ENCODE measurements around the gene MBLAC2. TPM values are rescaled to one million over a fixed set of nuclear protein-coding genes. Genes with fewer than 3 reads are reported as not detected.
A peak's percentile ranks its signal among the peaks of the same experiment; 100 is the strongest.

MBLAC2 gene
- total RNA-seq, 2 donors from 2014 or later, result 3.4 to 4.8 TPM

DNA sequence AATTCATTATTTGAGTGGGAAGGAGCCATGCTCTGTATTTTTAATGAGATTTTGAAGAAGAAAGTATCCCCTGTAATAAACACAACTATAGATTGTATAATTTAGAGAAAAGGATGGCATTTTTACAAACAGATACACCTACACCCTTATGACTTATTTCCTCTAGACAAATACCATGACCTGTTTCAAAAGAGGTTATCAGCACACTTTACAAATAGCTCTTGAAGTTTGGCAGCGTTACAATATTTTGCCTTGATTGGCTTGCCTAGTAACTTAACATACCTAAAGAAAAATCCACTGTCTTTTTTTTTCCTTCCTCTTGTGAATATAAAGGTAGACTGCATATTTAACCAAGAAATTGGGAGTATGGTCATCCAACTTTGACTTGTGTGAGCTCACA lies 36.5 kb downstream of the MBLAC2 start:
- TF ChIP-seq, protein P1, sequence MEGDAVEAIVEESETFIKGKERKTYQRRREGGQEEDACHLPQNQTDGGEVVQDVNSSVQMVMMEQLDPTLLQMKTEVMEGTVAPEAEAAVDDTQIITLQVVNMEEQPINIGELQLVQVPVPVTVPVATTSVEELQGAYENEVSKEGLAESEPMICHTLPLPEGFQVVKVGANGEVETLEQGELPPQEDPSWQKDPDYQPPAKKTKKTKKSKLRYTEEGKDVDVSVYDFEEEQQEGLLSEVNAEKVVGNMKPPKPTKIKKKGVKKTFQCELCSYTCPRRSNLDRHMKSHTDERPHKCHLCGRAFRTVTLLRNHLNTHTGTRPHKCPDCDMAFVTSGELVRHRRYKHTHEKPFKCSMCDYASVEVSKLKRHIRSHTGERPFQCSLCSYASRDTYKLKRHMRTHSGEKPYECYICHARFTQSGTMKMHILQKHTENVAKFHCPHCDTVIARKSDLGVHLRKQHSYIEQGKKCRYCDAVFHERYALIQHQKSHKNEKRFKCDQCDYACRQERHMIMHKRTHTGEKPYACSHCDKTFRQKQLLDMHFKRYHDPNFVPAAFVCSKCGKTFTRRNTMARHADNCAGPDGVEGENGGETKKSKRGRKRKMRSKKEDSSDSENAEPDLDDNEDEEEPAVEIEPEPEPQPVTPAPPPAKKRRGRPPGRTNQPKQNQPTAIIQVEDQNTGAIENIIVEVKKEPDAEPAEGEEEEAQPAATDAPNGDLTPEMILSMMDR (IDR thresholded peaks at IDR 0.05), result no peak
- H3K27me3 ChIP-seq (replicated peaks; ENCODE audit: insufficient read depth), result no peaks in the 10 kb centered on the region
- H3K36me3 ChIP-seq, result no peaks in the 10 kb centered on the region
- H3K4me3 ChIP-seq, result no peak overlapping the region
- DNase-seq (ENCODE audit: low spot score) (no peak), ATAC-seq (ENCODE audit: insufficient number of reproducible peaks, low FRiP score, low read depth) (no peak)
- no peaks in the 10 kb centered on the region for H3K9me3 ChIP-seq
- no peak overlapping the region for H3K27ac ChIP-seq
- H3K4me1 ChIP-seq (ENCODE audit: control insufficient read depth in 1 of 2, low read depth in 2 of 2), result peaks cover 0 to 3% of the 10 kb centered on the region in 2 donors

DNA sequence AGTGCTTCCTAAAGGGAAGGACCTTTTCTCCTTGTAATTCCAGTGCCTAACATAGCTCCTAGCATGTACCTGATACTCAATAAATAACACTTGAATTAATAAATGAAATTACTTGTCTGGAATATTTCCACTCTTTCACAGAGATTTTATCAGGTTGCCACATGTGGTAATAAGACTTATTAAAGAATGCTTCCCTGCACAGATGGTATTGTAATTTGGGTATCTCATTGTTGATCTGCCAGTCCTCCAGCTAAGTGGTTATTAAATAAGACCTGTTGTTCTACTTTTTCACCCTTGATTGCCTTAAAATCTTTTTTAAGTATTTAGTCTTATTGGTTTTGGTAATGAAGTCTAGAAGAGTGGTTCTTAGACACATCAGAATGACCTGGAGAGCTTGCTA lies 36.9 kb downstream of the MBLAC2 start:
- TF ChIP-seq, protein P1 (IDR thresholded peaks at IDR 0.05), result no peak
- no peak for ATAC-seq (ENCODE audit: insufficient number of reproducible peaks, low FRiP score, low read depth)

DNA sequence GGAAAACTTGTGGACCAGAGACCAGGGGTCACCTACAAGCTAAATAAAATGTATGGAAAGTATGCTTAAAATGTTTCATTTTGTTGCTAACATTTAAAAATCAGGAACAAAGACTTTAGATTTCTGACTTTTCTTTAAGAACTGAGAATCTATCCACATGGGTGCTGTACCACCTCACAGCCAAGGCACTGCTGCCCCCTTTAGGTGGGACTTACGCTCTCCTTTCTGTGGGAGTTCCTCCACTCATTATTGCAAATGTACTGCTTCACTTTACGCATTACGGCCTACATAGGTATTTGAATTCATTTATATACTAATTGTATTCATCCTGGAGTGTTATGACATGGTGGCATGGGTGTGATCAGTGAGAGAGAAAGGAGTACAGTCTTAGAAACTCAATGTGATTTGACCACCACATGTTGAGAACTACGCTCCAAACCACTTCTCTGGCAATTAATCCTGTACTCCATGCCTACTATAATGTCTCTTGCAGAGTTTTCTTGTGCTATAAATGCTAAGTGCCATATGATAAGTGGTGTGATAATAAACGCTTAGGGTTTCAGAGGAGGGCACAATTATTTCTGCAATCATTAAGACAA lies 40.4 kb downstream of the MBLAC2 start:
- ATAC-seq (ENCODE audit: insufficient number of reproducible peaks, low FRiP score, low read depth), result no peak
- no peaks in the 10 kb centered on the region for H3K4me1 ChIP-seq (ENCODE audit: control insufficient read depth in 1 of 2, low read depth in 2 of 2)
- no peaks in the 10 kb centered on the region for H3K27me3 ChIP-seq (replicated peaks; ENCODE audit: insufficient read depth)
- no peak for DNase-seq (ENCODE audit: low spot score)
- H3K27ac ChIP-seq, result no peak overlapping the region
- H3K4me3 ChIP-seq, result no peak overlapping the region
- no peaks in the 10 kb centered on the region for H3K36me3 ChIP-seq
- TF ChIP-seq, protein P1 (IDR thresholded peaks at IDR 0.05), result peak; percentile 62
- H3K9me3 ChIP-seq, result no peaks in the 10 kb centered on the region

More for the DNA sequence above, 36.9 kb downstream of the MBLAC2 start:
- H3K27me3 ChIP-seq (replicated peaks; ENCODE audit: insufficient read depth), result no peaks in the 10 kb centered on the region
- no peaks in the 10 kb centered on the region for H3K36me3 ChIP-seq
- H3K9me3 ChIP-seq, result no peaks in the 10 kb centered on the region
- no peak overlapping the region for H3K4me3 ChIP-seq
- no peak overlapping the region for H3K27ac ChIP-seq
- DNase-seq (ENCODE audit: low spot score), result no peak
- peaks cover 0 to 3% of the 10 kb centered on the region in 2 donors for H3K4me1 ChIP-seq (ENCODE audit: control insufficient read depth in 1 of 2, low read depth in 2 of 2)

DNA sequence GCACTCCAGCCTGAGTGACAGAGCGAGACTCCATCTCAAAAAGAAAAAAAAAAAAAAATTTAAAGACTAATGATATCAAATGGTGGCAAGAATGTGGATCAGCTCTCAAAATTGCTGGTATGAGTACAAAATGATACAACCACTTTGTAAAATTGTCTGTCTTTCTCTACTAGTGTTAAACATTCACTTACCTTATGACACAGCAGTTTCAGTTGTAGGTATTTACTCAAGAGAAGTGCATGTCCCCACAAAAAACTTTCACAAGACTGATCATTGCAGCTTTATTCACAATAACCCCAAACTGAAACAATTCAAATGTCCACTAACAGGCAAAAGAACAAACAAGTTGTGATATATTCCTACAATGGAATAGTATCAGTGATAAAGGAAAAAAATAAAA lies 50.3 kb downstream of the MBLAC2 start:
- TF ChIP-seq, protein P1 (IDR thresholded peaks at IDR 0.05), result no peak

DNA sequence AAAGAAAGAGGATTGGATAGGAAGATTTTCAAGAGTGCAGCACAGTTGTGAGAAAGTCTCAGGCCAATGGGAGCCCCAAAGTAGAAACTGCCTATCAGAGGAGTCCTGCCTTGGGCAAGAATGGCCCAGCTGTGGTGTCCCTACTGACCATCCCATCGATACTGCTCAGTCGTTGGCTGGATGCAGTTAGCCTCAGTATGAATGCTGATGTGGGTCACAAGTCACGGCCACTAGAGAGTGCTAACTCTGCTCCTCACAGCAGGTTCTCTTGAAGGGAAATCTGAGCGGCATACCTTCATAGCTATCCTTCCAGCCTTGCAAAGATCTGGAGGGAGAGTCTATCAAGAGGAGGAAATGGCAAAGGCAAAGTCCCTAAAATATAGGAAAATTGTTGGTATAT lies 53.4 kb downstream of the MBLAC2 start:
- Histone ChIP-seq H3K4me3 (no peak overlapping the region), H3K27ac (no peak overlapping the region), H3K27me3 (replicated peaks; ENCODE audit: insufficient read depth) (no peaks in the 10 kb centered on the region), H3K4me1 (ENCODE audit: control insufficient read depth in 1 of 2, low read depth in 2 of 2) (no peaks in the 10 kb centered on the region), H3K36me3 (no peaks in the 10 kb centered on the region), H3K9me3 (no peaks in the 10 kb centered on the region)
- ATAC-seq (ENCODE audit: insufficient number of reproducible peaks, low FRiP score, low read depth) (no peak), DNase-seq (ENCODE audit: low spot score) (no peak)
- TF ChIP-seq, protein P1 (IDR thresholded peaks at IDR 0.05), result no peak

More for the DNA sequence above, 50.3 kb downstream of the MBLAC2 start:
- no peak overlapping the region for H3K4me3 ChIP-seq
- no peak overlapping the region for H3K27ac ChIP-seq
- ATAC-seq (ENCODE audit: insufficient number of reproducible peaks, low FRiP score, low read depth), result no peak
- no peaks in the 10 kb centered on the region for H3K9me3 ChIP-seq
- H3K36me3 ChIP-seq, result no peaks in the 10 kb centered on the region
- no peak for DNase-seq (ENCODE audit: low spot score)
- H3K27me3 ChIP-seq (replicated peaks; ENCODE audit: insufficient read depth), result no peaks in the 10 kb centered on the region
- no peaks in the 10 kb centered on the region for H3K4me1 ChIP-seq (ENCODE audit: control insufficient read depth in 1 of 2, low read depth in 2 of 2)

All from thoracic aorta (tissue), 2 donors.